Measurements from ENCODE around the gene OXER1.

- TF ChIP-seq, protein P1, sequence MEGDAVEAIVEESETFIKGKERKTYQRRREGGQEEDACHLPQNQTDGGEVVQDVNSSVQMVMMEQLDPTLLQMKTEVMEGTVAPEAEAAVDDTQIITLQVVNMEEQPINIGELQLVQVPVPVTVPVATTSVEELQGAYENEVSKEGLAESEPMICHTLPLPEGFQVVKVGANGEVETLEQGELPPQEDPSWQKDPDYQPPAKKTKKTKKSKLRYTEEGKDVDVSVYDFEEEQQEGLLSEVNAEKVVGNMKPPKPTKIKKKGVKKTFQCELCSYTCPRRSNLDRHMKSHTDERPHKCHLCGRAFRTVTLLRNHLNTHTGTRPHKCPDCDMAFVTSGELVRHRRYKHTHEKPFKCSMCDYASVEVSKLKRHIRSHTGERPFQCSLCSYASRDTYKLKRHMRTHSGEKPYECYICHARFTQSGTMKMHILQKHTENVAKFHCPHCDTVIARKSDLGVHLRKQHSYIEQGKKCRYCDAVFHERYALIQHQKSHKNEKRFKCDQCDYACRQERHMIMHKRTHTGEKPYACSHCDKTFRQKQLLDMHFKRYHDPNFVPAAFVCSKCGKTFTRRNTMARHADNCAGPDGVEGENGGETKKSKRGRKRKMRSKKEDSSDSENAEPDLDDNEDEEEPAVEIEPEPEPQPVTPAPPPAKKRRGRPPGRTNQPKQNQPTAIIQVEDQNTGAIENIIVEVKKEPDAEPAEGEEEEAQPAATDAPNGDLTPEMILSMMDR (conservative IDR thresholded peaks at IDR 0.05): no peak
- TF ChIP-seq ZFX (IDR thresholded peaks at IDR 0.05): no peak
Measured at GRCh38 chr2:42752816-42753813, 10.8 kb downstream of the OXER1 start.

Measured in C4-2B (cell line).